Astrocyte (in vitro differentiated cells and primary cell): ENCODE results near the gene PVALB. TPM values are rescaled to one million over a fixed set of nuclear protein-coding genes. Genes with fewer than 3 reads are reported as not detected.

Source experiments
- DNase-seq: peaks from one replicate; pipeline ENCODE4 v3.0.0-alpha.2; 2010; ENCODE audit warnings: low read depth
- FAIRE-seq: peaks from 2 replicates; lab custom pipeline; 2011; peaks lifted over from hg19 to GRCh38; lab: Jason Lieb, UNC
- H2AFZ ChIP-seq: 2 replicates; pipeline ENCODE4 v1.6.0; 2012; ENCODE audit warnings: low read depth, low read length, inconsistent platforms
- H3K27ac ChIP-seq: 2 replicates; pipeline ENCODE4 v1.5.1; 2011; ENCODE audit warnings: low read depth, low read length, inconsistent platforms
- H3K27me3 ChIP-seq: 2 replicates; pipeline ENCODE4 v1.6.0; 2011; ENCODE audit warnings: low read length, inconsistent platforms; ENCODE audit not compliant: insufficient read depth
- H3K36me3 ChIP-seq: 2 replicates; pipeline ENCODE4 v1.5.1; 2011; ENCODE audit warnings: low read length, inconsistent platforms; ENCODE audit not compliant: insufficient read depth
- H3K4me1 ChIP-seq: 2 replicates; pipeline ENCODE4 v1.5.1; 2011; ENCODE audit warnings: low read length, inconsistent platforms; ENCODE audit not compliant: insufficient read depth
- H3K4me2 ChIP-seq: 2 replicates; pipeline ENCODE4 v1.6.0; 2012; ENCODE audit warnings: low read length, inconsistent platforms
- H3K4me3 ChIP-seq: 2 replicates; pipeline ENCODE4 v1.5.1; 2011; ENCODE audit warnings: low read depth, mild to moderate bottlenecking, low read length, inconsistent platforms; ENCODE audit not compliant: insufficient read depth
- H3K79me2 ChIP-seq: 2 replicates; pipeline ENCODE4 v1.6.0; 2012; ENCODE audit warnings: mild to moderate bottlenecking, low read length, inconsistent platforms; ENCODE audit not compliant: insufficient read depth
- H3K9ac ChIP-seq: 2 replicates; pipeline ENCODE4 v1.6.0; 2012; ENCODE audit warnings: mild to moderate bottlenecking, low read length, inconsistent platforms
- H3K9me3 ChIP-seq: 2 replicates; pipeline ENCODE4 v1.5.1; 2012; ENCODE audit warnings: low read depth, mild to moderate bottlenecking, low read length, inconsistent platforms; ENCODE audit not compliant: insufficient read depth
- H4K20me1 ChIP-seq: 2 replicates; pipeline ENCODE4 v1.6.0; 2012; ENCODE audit warnings: low read length, inconsistent platforms; ENCODE audit not compliant: insufficient read depth
- H3K27ac Mint-ChIP-seq: one replicate; pipeline ENCODE4 v1.8.0; 2021; ENCODE audit warnings: mild to moderate bottlenecking, mixed read lengths; ENCODE audit not compliant: unreplicated experiment
- H3K27me3 Mint-ChIP-seq: one replicate; pipeline ENCODE4 v1.8.0; 2021; ENCODE audit warnings: low read depth, mixed read lengths; ENCODE audit not compliant: unreplicated experiment
- H3K36me3 Mint-ChIP-seq: one replicate; pipeline ENCODE4 v1.8.0; 2021; ENCODE audit warnings: low read depth, mixed read lengths; ENCODE audit not compliant: unreplicated experiment
- H3K4me1 Mint-ChIP-seq: one replicate; pipeline ENCODE4 v1.8.0; 2021; ENCODE audit warnings: low read depth, mixed read lengths; ENCODE audit not compliant: unreplicated experiment
- H3K4me3 Mint-ChIP-seq: one replicate; pipeline ENCODE4 v1.8.0; 2021; ENCODE audit warnings: mild to moderate bottlenecking, moderate library complexity, mixed read lengths; ENCODE audit not compliant: unreplicated experiment
- H3K9me3 Mint-ChIP-seq: one replicate; pipeline ENCODE4 v1.8.0; 2021; ENCODE audit warnings: mild to moderate bottlenecking, mixed read lengths; ENCODE audit not compliant: unreplicated experiment
- EZH2 ChIP-seq: IDR thresholded peaks from 2 replicates; pipeline ENCODE4 v1.6.1; 2012; ENCODE audit warnings: mild to moderate bottlenecking, low read length, inconsistent platforms; ENCODE audit not compliant: insufficient read depth
- total RNA-seq: library from RNA; stranded (reverse); gene quantifications from 2 replicates; pipeline ENCODE4 v1.2.1, GENCODE V29; 2021
- TF ChIP-seq, protein P1 (sequence below): IDR thresholded peaks from 2 replicates; pipeline ENCODE4 v1.5.1; 2011; ENCODE audit warnings: low read depth, mild to moderate bottlenecking, inconsistent platforms, low read length, moderate library complexity; ENCODE audit not compliant: insufficient read depth

PVALB gene
- total RNA-seq, 1 donor from 2014 or later = not detected

DNA sequence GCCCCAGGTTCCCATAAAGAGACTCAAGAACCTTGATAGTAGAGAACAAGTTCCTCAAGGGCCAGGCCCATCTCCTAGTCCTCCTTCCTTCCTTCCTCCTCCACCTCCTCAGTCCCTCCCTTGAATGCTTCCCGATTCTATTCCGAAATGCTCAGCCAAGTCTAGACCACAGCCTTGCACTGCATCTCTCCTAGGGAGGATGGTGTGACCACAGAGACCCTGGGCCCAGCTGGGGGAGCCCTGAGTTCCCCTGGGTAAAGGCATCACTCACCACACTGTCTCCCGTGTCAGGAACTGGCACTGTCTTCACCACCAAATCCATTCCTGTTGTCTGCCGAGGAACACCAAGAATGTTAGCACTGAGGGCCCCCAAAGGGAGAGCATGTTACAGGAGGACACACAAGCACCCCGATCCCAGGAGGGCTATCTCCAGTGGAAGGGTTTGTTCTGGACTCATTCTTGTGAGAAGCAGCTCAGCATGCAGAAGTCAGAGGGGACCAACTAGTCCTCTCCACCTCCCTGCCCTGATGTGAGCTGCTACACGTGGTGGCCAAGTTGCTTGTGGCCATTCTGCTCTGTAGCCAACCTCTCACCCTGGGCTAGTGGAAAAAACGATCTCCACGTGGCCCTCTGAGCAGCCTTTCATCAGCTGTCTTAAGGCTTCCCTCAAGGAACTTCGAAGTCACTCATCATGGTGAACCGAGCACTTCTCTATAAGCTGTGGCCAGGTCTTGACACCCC is 49.6 kb downstream of the PVALB start:
- peak overlapping the region; percentile 9 for H3K4me3 Mint-ChIP-seq
- Histone ChIP-seq H3K79me2 (no peaks in the 10 kb centered on the region), H3K9ac (no peak overlapping the region), H3K4me3 (no peak overlapping the region), H3K27me3 (no peaks in the 10 kb centered on the region), H3K36me3 (peaks cover 5% of the 10 kb centered on the region), H3K9me3 (no peaks in the 10 kb centered on the region), H3K27ac (no peak overlapping the region), H3K4me2 (no peak overlapping the region), H3K4me1 (no peaks in the 10 kb centered on the region), H4K20me1 (peaks cover 12% of the 10 kb centered on the region), H2AFZ (no peak overlapping the region)
- no peaks in the 10 kb centered on the region for H3K9me3 Mint-ChIP-seq
- no peak overlapping the region for H3K27ac Mint-ChIP-seq
- no peak for TF ChIP-seq EZH2
- TF ChIP-seq, protein P1, sequence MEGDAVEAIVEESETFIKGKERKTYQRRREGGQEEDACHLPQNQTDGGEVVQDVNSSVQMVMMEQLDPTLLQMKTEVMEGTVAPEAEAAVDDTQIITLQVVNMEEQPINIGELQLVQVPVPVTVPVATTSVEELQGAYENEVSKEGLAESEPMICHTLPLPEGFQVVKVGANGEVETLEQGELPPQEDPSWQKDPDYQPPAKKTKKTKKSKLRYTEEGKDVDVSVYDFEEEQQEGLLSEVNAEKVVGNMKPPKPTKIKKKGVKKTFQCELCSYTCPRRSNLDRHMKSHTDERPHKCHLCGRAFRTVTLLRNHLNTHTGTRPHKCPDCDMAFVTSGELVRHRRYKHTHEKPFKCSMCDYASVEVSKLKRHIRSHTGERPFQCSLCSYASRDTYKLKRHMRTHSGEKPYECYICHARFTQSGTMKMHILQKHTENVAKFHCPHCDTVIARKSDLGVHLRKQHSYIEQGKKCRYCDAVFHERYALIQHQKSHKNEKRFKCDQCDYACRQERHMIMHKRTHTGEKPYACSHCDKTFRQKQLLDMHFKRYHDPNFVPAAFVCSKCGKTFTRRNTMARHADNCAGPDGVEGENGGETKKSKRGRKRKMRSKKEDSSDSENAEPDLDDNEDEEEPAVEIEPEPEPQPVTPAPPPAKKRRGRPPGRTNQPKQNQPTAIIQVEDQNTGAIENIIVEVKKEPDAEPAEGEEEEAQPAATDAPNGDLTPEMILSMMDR = no peak
- peaks cover 6% of the 10 kb centered on the region for H3K4me1 Mint-ChIP-seq
- peaks cover 27% of the 10 kb centered on the region for H3K36me3 Mint-ChIP-seq
- peaks cover 3% of the 10 kb centered on the region for H3K27me3 Mint-ChIP-seq
- no peak for DNase-seq
- FAIRE-seq = no peak

DNA sequence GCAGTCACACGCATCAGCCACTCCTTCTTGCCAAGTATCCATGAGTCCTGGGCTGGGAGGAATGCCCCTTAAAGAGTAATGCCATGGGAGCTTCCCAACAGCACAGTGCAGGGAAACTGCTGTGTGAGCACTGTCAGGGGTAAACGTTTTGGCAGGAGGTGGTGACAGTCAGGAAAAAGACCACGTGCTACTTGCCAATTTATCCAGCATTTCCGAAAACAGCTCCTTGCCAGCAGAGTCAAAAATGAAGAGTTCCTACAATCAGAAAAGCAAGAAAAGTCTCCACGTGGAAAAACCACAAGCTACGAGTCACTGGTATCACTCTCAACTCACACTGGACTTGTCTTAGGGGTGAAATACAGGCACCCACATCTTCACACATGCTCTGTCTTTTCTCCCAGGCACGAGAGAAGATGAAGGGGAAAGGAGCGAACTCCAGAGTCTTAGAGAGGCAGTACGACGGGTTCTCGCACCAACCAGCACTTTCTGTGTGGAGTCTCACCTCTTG is 50.8 kb downstream of the PVALB start:
- Mint-ChIP-seq H3K27me3 (peaks cover 3% of the 10 kb centered on the region), H3K4me1 (peaks cover 4% of the 10 kb centered on the region), H3K27ac (no peak overlapping the region), H3K9me3 (no peaks in the 10 kb centered on the region), H3K36me3 (peaks cover 24% of the 10 kb centered on the region), H3K4me3 (no peak overlapping the region)
- no peaks in the 10 kb centered on the region for H3K4me1 ChIP-seq
- no peak overlapping the region for H3K27ac ChIP-seq
- H3K4me2 ChIP-seq = no peak overlapping the region
- no peak overlapping the region for H3K9ac ChIP-seq
- no peaks in the 10 kb centered on the region for H3K9me3 ChIP-seq
- H3K79me2 ChIP-seq = no peaks in the 10 kb centered on the region
- H3K36me3 ChIP-seq = peaks cover 5% of the 10 kb centered on the region
- no peaks in the 10 kb centered on the region for H3K27me3 ChIP-seq
- no peak for TF ChIP-seq EZH2
- TF ChIP-seq, protein P1 = no peak
- H2AFZ ChIP-seq = no peak overlapping the region
- H4K20me1 ChIP-seq = peaks cover 2% of the 10 kb centered on the region
- DNase-seq = peak; percentile 18
- FAIRE-seq = peak; percentile 9
- H3K4me3 ChIP-seq = no peak overlapping the region
